ENCODE measurements around the gene CYB5A.

Gene CYB5A

GRCh38 chr18:74274700-74275099 is 17.1 kb downstream of the CYB5A start:
- Histone ChIP-seq H3K36me3 (ENCODE audit: insufficient read depth, low read length) (peaks cover 6% of the 10 kb centered on the region), H3K9me3 (ENCODE audit: low read length) (no peaks in the 10 kb centered on the region), H3K27ac (ENCODE audit: low read depth, low read length) (no peak overlapping the region), H3K27me3 (ENCODE audit: control insufficient read depth in 1 of 2, insufficient read depth in 2 of 2, low read length in 2 of 2) (no peaks in the 10 kb centered on the region), H3K9ac (ENCODE audit: low read length) (no peak overlapping the region), H3K4me3 (ENCODE audit: low read depth in 1 of 2, low read length in 2 of 2) (no peak overlapping the region), H3K4me1 (ENCODE audit: insufficient read depth, low read length) (peaks cover 74% of the 10 kb centered on the region)

GRCh38 chr18:74273394-74273793 is 18.4 kb downstream of the CYB5A start:
- Histone ChIP-seq H3K36me3 (ENCODE audit: insufficient read depth, low read length) (peaks cover 6% of the 10 kb centered on the region), H3K9ac (ENCODE audit: low read length) (no peak overlapping the region), H3K4me3 (ENCODE audit: low read depth in 1 of 2, low read length in 2 of 2) (no peak overlapping the region), H3K27me3 (ENCODE audit: control insufficient read depth in 1 of 2, insufficient read depth in 2 of 2, low read length in 2 of 2) (no peaks in the 10 kb centered on the region), H3K9me3 (ENCODE audit: low read length) (no peaks in the 10 kb centered on the region), H3K27ac (ENCODE audit: low read depth, low read length) (no peak overlapping the region), H3K4me1 (ENCODE audit: insufficient read depth, low read length) (peaks cover 78% of the 10 kb centered on the region)

DNA sequence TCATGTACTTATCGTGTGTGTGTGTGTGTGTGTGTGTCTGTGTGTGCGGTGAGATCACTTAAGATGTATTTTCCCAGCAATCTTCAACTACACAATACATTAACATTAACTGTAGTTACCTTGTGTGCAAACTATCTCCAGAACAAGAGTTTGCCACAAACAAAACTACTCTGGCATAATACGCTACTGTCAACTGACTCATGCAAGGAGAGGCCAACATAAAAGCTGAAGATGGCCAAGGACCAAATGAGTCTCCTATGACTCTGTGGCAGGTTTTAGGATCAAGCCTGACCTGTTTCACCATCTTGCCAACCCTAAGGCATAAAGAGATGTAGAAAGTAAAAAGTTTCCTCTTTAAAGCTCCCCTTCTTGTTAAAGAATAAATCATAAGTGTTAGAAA is 20.1 kb downstream of the CYB5A start:
- Histone ChIP-seq H3K27me3 (ENCODE audit: control insufficient read depth in 1 of 2, insufficient read depth in 2 of 2, low read length in 2 of 2) (no peaks in the 10 kb centered on the region), H3K27ac (ENCODE audit: low read depth, low read length) (no peak overlapping the region), H3K9ac (ENCODE audit: low read length) (no peak overlapping the region), H3K9me3 (ENCODE audit: low read length) (no peaks in the 10 kb centered on the region), H3K36me3 (ENCODE audit: insufficient read depth, low read length) (peaks cover 6% of the 10 kb centered on the region), H3K4me3 (ENCODE audit: low read depth in 1 of 2, low read length in 2 of 2) (no peak overlapping the region), H3K4me1 (ENCODE audit: insufficient read depth, low read length) (peaks cover 61% of the 10 kb centered on the region)

DNA sequence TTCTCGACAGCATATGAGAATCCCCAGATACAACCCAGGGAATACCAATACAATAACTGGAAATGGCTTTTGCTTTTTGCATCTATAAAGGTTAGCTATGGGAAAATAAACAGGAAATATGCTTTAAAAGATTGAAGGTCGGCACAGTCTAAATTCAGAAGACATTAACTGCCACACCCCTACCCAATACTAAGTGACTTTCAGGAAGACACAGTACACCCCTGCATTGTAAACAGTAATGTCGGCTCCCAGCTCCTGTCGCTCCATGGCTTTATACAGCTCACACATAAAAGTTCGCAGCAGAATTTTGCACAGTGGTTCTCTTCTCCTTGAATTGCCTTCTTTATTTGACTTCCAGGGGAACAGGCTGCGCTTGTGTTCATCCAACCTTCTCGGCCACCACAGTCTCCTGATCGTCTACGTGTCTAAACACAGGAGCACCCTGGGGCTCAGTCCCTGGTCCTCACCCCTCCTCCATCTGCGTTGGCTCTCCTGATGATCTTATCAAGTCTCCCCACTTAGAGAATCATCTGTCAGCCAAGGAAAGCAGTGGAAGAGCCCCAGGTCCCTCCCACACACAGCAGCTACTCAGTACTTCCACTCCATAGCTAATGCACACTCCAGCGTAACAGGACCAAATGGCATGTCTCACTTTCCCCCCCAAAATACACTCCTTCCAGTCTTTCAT is 22.7 kb downstream of the CYB5A start:
- peaks cover 56% of the 10 kb centered on the region for H3K4me1 ChIP-seq (ENCODE audit: insufficient read depth, low read length)
- H3K9ac ChIP-seq (ENCODE audit: low read length), result no peak overlapping the region
- no peak overlapping the region for H3K4me3 ChIP-seq (ENCODE audit: low read depth in 1 of 2, low read length in 2 of 2)
- no peaks in the 10 kb centered on the region for H3K36me3 ChIP-seq (ENCODE audit: insufficient read depth, low read length)
- no peak overlapping the region for H3K27ac ChIP-seq (ENCODE audit: low read depth, low read length)
- no peaks in the 10 kb centered on the region for H3K9me3 ChIP-seq (ENCODE audit: low read length)
- no peaks in the 10 kb centered on the region for H3K27me3 ChIP-seq (ENCODE audit: control insufficient read depth in 1 of 2, insufficient read depth in 2 of 2, low read length in 2 of 2)

- H3K4me3 ChIP-seq (ENCODE audit: low read depth in 1 of 2, low read length in 2 of 2), result no peak overlapping the region
- no peaks in the 10 kb centered on the region for H3K9me3 ChIP-seq (ENCODE audit: low read length)
- no peak overlapping the region for H3K9ac ChIP-seq (ENCODE audit: low read length)
- no peak overlapping the region for H3K27ac ChIP-seq (ENCODE audit: low read depth, low read length)
- H3K27me3 ChIP-seq (ENCODE audit: control insufficient read depth in 1 of 2, insufficient read depth in 2 of 2, low read length in 2 of 2), result no peaks in the 10 kb centered on the region
- H3K36me3 ChIP-seq (ENCODE audit: insufficient read depth, low read length), result peaks cover 2% of the 10 kb centered on the region
- H3K4me1 ChIP-seq (ENCODE audit: insufficient read depth, low read length), result peaks cover 47% of the 10 kb centered on the region
Observed at GRCh38 chr18:74268175-74268574, 23.6 kb downstream of the CYB5A start.

DNA sequence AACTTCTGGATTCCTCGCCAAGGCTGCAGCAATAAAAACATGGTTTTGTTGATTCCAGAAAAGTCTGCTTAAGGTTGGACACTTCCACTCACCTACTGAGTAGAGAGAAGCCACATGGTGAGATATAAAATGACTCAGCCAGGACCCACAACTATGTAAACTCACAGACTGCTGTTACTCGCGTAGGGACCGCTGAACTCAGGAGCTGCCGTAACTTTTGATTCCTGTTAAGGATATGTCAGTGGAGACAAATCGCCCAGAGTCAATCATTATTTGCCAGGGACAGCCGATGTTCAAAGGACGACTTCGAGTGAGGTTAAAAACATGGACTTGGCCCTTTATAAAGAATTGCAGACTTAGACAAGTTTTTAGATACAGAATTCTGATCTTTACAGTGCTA is 25.6 kb downstream of the CYB5A start:
- H3K27ac ChIP-seq (ENCODE audit: low read depth, low read length), result no peak overlapping the region
- no peak overlapping the region for H3K4me3 ChIP-seq (ENCODE audit: low read depth in 1 of 2, low read length in 2 of 2)

GRCh38 chr18:74265546-74266098 is 26.1 kb downstream of the CYB5A start:
- Histone ChIP-seq H3K27ac (ENCODE audit: low read depth, low read length) (no peak overlapping the region), H3K9ac (ENCODE audit: low read length) (no peak overlapping the region), H3K36me3 (ENCODE audit: insufficient read depth, low read length) (peaks cover 17% of the 10 kb centered on the region), H3K27me3 (ENCODE audit: control insufficient read depth in 1 of 2, insufficient read depth in 2 of 2, low read length in 2 of 2) (no peaks in the 10 kb centered on the region), H3K4me1 (ENCODE audit: insufficient read depth, low read length) (peaks cover 44% of the 10 kb centered on the region), H3K4me3 (ENCODE audit: low read depth in 1 of 2, low read length in 2 of 2) (no peak overlapping the region), H3K9me3 (ENCODE audit: low read length) (no peaks in the 10 kb centered on the region)

More for the DNA sequence above, 25.6 kb downstream of the CYB5A start:
- peaks cover 13% of the 10 kb centered on the region for H3K36me3 ChIP-seq (ENCODE audit: insufficient read depth, low read length)
- H3K9ac ChIP-seq (ENCODE audit: low read length), result no peak overlapping the region
- peaks cover 40% of the 10 kb centered on the region for H3K4me1 ChIP-seq (ENCODE audit: insufficient read depth, low read length)
- H3K27me3 ChIP-seq (ENCODE audit: control insufficient read depth in 1 of 2, insufficient read depth in 2 of 2, low read length in 2 of 2), result no peaks in the 10 kb centered on the region
- no peaks in the 10 kb centered on the region for H3K9me3 ChIP-seq (ENCODE audit: low read length)

- peaks cover 41% of the 10 kb centered on the region for H3K4me1 ChIP-seq (ENCODE audit: insufficient read depth, low read length)
- H3K4me3 ChIP-seq (ENCODE audit: low read depth in 1 of 2, low read length in 2 of 2), result no peak overlapping the region
- H3K36me3 ChIP-seq (ENCODE audit: insufficient read depth, low read length), result peaks cover 17% of the 10 kb centered on the region
- no peaks in the 10 kb centered on the region for H3K27me3 ChIP-seq (ENCODE audit: control insufficient read depth in 1 of 2, insufficient read depth in 2 of 2, low read length in 2 of 2)
- H3K27ac ChIP-seq (ENCODE audit: low read depth, low read length), result no peak overlapping the region
- H3K9ac ChIP-seq (ENCODE audit: low read length), result no peak overlapping the region
- no peaks in the 10 kb centered on the region for H3K9me3 ChIP-seq (ENCODE audit: low read length)
Observed at GRCh38 chr18:74264303-74265020, 27.3 kb downstream of the CYB5A start.

GRCh38 chr18:74261053-74261713 is 30.6 kb downstream of the CYB5A start:
- H3K36me3 ChIP-seq (ENCODE audit: insufficient read depth, low read length), result peaks cover 17% of the 10 kb centered on the region
- no peak overlapping the region for H3K4me3 ChIP-seq (ENCODE audit: low read depth in 1 of 2, low read length in 2 of 2)
- H3K4me1 ChIP-seq (ENCODE audit: insufficient read depth, low read length), result peaks cover 35% of the 10 kb centered on the region
- no peaks in the 10 kb centered on the region for H3K27me3 ChIP-seq (ENCODE audit: control insufficient read depth in 1 of 2, insufficient read depth in 2 of 2, low read length in 2 of 2)
- H3K9me3 ChIP-seq (ENCODE audit: low read length), result no peaks in the 10 kb centered on the region
- H3K9ac ChIP-seq (ENCODE audit: low read length), result no peak overlapping the region
- no peak overlapping the region for H3K27ac ChIP-seq (ENCODE audit: low read depth, low read length)

GRCh38 chr18:74259347-74259746 is 32.4 kb downstream of the CYB5A start:
- Histone ChIP-seq H3K27ac (ENCODE audit: low read depth, low read length) (no peak overlapping the region), H3K9me3 (ENCODE audit: low read length) (no peaks in the 10 kb centered on the region), H3K9ac (ENCODE audit: low read length) (no peak overlapping the region), H3K4me1 (ENCODE audit: insufficient read depth, low read length) (peaks cover 32% of the 10 kb centered on the region), H3K4me3 (ENCODE audit: low read depth in 1 of 2, low read length in 2 of 2) (no peak overlapping the region), H3K27me3 (ENCODE audit: control insufficient read depth in 1 of 2, insufficient read depth in 2 of 2, low read length in 2 of 2) (no peaks in the 10 kb centered on the region), H3K36me3 (ENCODE audit: insufficient read depth, low read length) (peaks cover 17% of the 10 kb centered on the region)

- Histone ChIP-seq H3K4me1 (ENCODE audit: insufficient read depth, low read length) (peaks cover 35% of the 10 kb centered on the region), H3K27ac (ENCODE audit: low read depth, low read length) (no peak overlapping the region), H3K9me3 (ENCODE audit: low read length) (no peaks in the 10 kb centered on the region), H3K36me3 (ENCODE audit: insufficient read depth, low read length) (peaks cover 18% of the 10 kb centered on the region), H3K4me3 (ENCODE audit: low read depth in 1 of 2, low read length in 2 of 2) (no peak overlapping the region), H3K27me3 (ENCODE audit: control insufficient read depth in 1 of 2, insufficient read depth in 2 of 2, low read length in 2 of 2) (no peaks in the 10 kb centered on the region), H3K9ac (ENCODE audit: low read length) (no peak overlapping the region)
Observed at GRCh38 chr18:74257083-74257482, 34.7 kb downstream of the CYB5A start.

Data from muscle layer of colon (tissue), 2 donors.